Activated CD8-positive, alpha-beta memory T cell treated with anti-CD3 and anti-CD28 coated beads for 4 hours (primary cell): Measurements from ENCODE around the gene ABHD13.
A peak's percentile ranks its signal among the peaks of the same experiment; 100 is the strongest.
"Not testable (repeated sequence)": the region's sequence is repeated elsewhere in the genome, so short reads cannot be mapped to it uniquely, and the experiment has no call there.

ENCODE experiments used
- DNase-seq, 2 donors: peaks; one replicate each; pipeline ENCODE4 v3.0.0-alpha.2; 2020; ENCODE audit warnings: low read depth in 2 of 2

The ABHD13 gene

DNA sequence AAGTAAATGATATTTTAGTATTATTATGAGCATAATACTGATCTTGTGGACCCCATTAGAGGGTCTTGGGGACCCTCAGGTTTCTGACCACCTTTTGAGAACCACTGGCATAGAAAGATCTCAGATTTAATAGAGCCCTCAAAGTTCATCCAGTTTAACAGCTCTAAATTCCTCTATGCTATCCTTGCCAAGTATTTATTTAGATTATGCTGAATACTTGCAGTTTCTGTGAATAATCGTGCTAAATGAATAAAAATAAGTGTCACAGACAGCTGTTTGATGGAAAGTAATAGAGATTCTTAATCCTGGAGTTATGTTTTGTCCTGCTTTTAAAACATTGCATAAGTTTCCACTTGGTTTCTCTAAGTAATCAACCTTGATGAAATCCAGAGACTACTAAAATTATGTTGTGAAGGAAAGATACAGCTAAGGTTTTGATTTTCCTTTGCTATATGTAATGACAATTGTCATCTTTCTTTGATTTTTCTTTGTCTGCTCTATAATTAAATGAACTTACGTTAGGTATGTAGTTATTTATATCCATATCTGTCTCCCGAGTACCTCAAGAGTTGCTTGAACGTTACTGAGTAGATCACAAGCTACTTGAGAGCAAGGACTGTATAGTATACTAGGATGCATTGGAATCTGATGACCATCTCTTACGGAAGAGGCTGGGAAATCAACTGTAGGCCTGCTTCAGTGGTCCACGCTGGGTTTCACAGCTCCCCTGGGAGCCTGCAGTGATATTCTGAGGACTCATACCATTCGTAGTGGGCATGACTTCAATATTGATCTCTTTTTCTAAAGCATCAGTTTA is 5.7 kb downstream of the ABHD13 start:
- no peak for DNase-seq

- no peak for DNase-seq
These were observed 7.2 kb downstream of the ABHD13 start for GRCh38 chr13:108225440-108225839.

GRCh38 chr13:108226184-108226583 is 8.0 kb downstream of the ABHD13 start:
- no peak for DNase-seq

DNA sequence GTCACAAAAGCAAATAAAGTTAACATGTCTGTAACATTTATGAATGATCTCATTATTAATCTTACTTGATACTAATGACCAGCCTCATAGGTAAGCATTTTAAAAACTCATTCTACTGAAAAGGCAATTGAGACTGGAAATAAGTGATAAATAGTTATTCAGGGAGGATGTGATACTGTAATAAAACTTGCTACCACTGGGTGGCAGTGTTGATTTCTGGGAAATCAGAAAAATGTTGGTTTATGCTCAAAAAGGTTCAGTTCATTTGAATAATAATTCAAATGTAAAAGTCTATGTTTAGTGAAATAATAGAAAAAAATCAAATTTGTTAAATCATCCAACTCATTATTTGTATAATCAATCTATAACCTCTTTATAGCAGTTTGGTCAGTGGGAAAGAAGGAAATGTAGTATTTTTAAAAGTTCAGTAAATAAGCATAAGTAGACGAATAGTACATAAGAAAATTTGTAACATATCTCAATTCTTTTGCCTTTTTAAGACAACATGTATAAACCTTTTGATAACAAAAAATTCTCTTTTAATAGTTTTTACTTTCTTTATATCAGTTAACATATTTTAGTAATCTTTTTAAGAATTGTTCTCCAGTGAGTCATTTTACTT is 9.6 kb downstream of the ABHD13 start:
- DNase-seq = no peak

DNA sequence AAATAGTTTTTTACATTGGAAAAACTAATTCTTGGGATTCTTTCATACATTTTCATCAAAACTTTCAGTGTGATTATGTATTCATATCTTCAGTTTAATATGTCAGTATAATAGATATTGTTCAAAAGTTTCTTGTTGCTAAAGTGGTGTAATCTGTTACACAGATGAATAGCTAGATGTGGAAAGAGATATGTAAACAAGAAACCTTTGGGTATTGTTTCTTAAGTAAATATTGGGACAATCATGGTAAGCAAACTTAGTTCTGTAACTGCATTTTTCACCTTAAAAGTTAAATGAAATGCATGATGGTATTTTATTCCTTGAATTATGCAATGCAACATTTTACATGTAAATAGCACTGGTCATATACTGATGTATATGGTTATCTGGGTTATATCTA is 12.2 kb downstream of the ABHD13 start:
- no peak for DNase-seq

GRCh38 chr13:108249150-108249549 is 31.0 kb downstream of the ABHD13 start:
- DNase-seq = no peak

- DNase-seq = no peak
These were observed 39.1 kb downstream of the ABHD13 start for GRCh38 chr13:108257248-108257647.

GRCh38 chr13:108263621-108264355 is 45.6 kb downstream of the ABHD13 start:
- no peak for DNase-seq

DNA sequence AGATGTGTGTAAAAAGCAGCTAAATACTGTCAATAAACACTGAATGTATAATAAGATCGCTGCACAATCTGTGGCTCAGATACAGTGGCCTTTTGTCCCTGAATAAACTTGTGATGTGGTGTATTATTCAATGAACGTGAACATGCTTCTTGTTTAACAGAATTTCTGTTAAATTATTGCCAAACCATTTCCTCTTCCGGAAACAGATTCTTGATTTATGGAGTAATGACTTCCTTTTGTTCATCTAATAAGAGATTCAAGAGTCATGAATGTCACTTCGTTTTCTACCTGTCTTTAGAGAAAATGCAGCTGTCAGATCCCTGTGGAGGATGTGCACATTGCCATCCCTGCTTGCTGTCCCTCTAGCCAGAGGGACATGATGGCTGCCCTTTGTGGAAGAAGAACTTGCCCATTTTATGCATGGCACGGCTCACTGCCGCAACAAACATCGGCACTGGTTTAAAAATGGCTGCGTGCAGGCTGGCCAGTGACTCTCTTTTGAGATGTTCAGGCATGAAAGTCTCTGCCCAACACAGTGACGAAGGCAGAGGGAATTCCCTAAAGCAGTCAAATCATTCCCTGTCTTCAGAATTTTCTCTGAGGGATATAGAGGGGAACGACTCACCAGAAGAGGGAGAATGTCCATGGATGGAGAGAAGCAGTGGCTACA is 48.3 kb downstream of the ABHD13 start:
- DNase-seq = no peak

DNA sequence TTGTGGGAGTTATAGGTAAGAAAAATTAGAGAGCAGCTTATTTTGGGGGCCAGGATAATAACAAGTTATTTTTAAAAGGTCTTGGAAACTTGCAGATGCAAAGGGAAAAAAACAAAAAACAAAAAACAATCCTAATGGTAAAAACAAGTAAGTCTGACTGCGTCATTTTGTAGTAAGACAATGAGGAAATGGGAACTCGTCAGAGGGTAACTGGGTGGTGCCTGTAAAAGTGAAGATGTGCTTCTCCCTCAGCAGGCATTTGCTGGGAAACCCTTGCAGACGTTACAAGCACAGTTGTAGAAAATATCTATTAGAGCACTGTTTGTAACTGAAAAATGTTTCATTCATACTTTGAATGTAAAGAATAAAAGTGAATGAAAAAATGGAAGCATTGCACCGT is 49.2 kb downstream of the ABHD13 start:
- no peak for DNase-seq

DNA sequence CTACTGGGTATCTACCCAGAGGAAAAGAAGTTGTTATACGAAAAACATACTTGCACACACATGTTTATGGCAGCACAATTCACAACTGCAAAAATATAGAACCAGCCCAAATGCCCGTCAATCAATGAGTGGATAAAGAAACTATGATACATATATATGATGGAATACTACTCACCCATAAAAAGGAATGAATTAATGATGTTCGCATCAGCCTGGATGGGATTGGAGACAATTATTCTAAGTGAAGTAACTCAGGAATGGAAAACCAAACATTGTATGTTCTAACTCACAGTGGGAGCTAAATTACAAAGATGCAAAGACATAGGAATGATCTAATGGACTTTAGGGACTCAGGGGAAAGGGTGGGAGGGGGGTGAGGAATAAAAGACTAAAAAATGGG is 49.7 kb downstream of the ABHD13 start:
- not testable (repeated sequence) for DNase-seq

- no peak for DNase-seq
These were observed 50.4 kb downstream of the ABHD13 start for GRCh38 chr13:108268466-108269112.

- DNase-seq = peak; percentile 8 to 12
These were observed 51.6 kb downstream of the ABHD13 start, which contains the start of gene TNFSF13B for GRCh38 chr13:108269601-108270328. Gene TNFSF13B, plus strand, starts transcription at chr13:108269718. Its CDS starts 178 bp downstream, at chr13:108269896.

DNA sequence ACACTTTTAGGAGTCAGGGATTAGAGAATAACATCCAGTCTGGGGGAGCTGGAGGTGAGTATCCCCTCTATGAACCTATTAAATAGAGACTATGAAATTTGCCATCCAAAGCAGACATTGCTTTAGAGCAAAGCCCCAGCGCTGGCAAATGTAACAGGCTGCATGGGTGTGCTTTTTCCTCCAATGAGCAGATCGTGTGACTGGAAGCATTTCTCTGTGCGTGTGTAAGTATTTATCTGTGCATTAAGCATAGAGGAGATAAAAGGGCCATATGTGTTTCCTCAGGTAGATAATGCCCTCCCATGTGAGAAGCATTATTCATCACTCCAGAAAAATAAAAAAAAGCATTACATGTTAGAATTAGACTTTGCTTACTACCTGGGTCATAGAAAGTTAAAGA is 52.2 kb downstream of the ABHD13 start:
- DNase-seq = no peak

DNA sequence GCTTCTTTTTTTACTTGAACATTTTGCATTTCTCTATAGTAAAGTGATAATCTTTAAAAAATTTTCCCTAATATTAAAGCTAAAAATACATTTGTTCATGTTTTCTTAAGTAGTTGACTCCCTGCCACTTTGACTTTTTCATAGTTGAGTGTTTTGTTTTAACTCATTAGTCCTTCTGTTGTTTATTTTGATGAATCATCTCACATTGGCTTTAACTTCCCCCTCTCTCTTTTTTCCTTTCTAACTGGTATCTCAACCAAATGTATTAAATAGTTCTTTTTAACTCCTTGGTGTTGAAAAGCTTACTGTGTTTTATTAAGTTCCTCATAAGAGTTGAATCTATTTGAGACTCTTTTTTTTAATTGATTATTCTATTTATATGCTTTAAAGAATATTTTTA is 54.1 kb downstream of the ABHD13 start:
- DNase-seq = no peak

- no peak for DNase-seq
These were observed 55.4 kb downstream of the ABHD13 start for GRCh38 chr13:108273429-108274118.

DNA sequence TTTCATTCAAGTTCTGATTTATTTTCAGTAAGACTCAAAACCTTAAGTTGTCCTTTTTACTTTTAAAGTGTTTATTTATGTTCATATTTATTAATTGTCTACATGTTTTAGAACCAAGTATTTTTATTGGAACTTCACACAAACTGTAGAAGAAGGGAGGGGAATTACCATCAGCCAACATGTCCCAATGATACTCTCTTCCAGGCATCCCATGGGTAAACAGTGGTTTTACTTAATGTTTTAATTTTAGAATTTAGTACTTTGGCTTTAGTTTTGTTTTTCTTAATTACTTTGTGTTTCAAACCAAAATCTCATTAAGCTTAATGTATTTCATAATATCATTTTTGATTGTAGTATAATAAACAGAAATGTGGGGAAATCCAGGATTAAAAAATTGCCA is 56.5 kb downstream of the ABHD13 start:
- no peak for DNase-seq

- no peak for DNase-seq
These were observed 57.9 kb downstream of the ABHD13 start for GRCh38 chr13:108276060-108276459.

DNA sequence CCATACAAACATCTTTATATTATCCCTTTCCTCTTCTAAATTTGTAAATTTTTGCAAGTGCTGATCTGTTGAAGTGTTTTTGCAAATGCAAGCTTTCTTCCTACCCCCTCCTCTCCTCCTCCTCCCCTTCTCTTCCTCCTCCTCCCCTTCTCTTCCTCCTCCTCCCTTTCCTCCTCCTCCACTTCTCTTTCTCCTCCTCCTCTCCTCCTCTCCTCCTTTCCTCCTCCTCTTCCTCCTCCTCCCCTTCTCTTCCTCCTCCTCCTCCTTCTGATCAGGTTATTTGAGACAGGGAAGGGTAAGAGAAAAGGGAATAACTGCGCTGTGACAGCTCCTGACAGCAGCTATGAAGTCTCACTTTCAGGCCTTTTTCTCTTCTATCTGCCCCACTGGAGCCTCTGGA is 60.3 kb downstream of the ABHD13 start:
- no peak for DNase-seq

- DNase-seq = no peak
These were observed 63.7 kb downstream of the ABHD13 start for GRCh38 chr13:108281901-108282300.
